HepG2 (cell line): ENCODE results near the gene MAP2K6. TPM values are rescaled to one million over a fixed set of nuclear protein-coding genes. Genes with fewer than 3 reads are reported as not detected.

Source experiments
- ATF7-NPFF ChIP-seq: sonication (generic); formaldehyde crosslinking; IDR thresholded peaks from 2 replicates; pipeline ENCODE4 v1.8.1; 2023; ENCODE audit warnings: mild to moderate bottlenecking, low read depth, missing genetic modification reagents, moderate library complexity
- BHLHE40 ChIP-seq: IDR thresholded peaks from 2 replicates; pipeline ENCODE4 v1.6.1; 2011; ENCODE audit warnings: low read length, improper control_type of control experiment
- DMAP1 ChIP-seq: IDR thresholded peaks from 2 replicates; pipeline ENCODE4 v1.6.1; 2016
- HCFC1 ChIP-seq: fragments of 150-350 bp; IDR thresholded peaks from 2 replicates; pipeline ENCODE4 v1.6.1; 2014; ENCODE audit warnings: low read depth, low read length
- HOXD1 ChIP-seq: sonication (generic); formaldehyde crosslinking; IDR thresholded peaks from 2 replicates; pipeline ENCODE4 v1.5.0; 2020; ENCODE audit warnings: missing genetic modification reagents
- JUN ChIP-seq: sonication (generic); formaldehyde crosslinking; IDR thresholded peaks from 2 replicates; pipeline ENCODE4 v1.4.0; 2020; ENCODE audit warnings: mild to moderate bottlenecking, missing genetic modification reagents
- RARG ChIP-seq: sonication (generic); formaldehyde crosslinking; IDR thresholded peaks from 2 replicates; pipeline ENCODE4 v1.4.0; 2020; ENCODE audit warnings: low read depth, mild to moderate bottlenecking, missing genetic modification reagents
- RCOR2 ChIP-seq: IDR thresholded peaks from 2 replicates; pipeline ENCODE4 v1.6.1; 2016; ENCODE audit warnings: missing biosample characterization, missing genetic modification reagents
- ZBTB42 ChIP-seq: sonication (generic); formaldehyde crosslinking; IDR thresholded peaks from 2 replicates; pipeline ENCODE4 v1.5.0; 2020; ENCODE audit warnings: mild to moderate bottlenecking, missing genetic modification reagents
- ZNF251 ChIP-seq: sonication (generic); formaldehyde crosslinking; IDR thresholded peaks from 2 replicates; pipeline ENCODE4 v1.9.0; 2021; ENCODE audit warnings: mild to moderate bottlenecking, missing genetic modification reagents
- polyA plus RNA-seq, 8 experiments: library from polyadenylated mRNA; depleted of rRNA in 3 of 8; stranded (reverse) in 7 of 8; unstranded in 1 of 8; fragments of >200 nt; fragmentation: Illumina TruSeq in 4 of 8; extraction: Trizol in 4 of 8; gene quantifications; 2 replicates each; pipeline versions ENCODE4 v1.2.1 to v1.2.3, GENCODE V29; 2011 to 2016; ENCODE audit warnings: low read depth in 4 of 8, missing spikeins in 1 of 8, mixed read lengths in 1 of 8; ENCODE audit not compliant: insufficient read depth in 1 of 8
- total RNA-seq, 5 experiments: library from RNA; depleted of rRNA; stranded (reverse); fragments of >200 nt; fragmentation: Illumina TruSeq; extraction: Trizol; gene quantifications; 2 replicates each; pipeline ENCODE4 v1.2.3, GENCODE V29; 2016; ENCODE audit warnings: low read depth in 1 of 5
- TF ChIP-seq, protein P1 (sequence below): sonication (generic); formaldehyde crosslinking; IDR thresholded peaks from 2 replicates; pipeline ENCODE4 v1.5.0; 2020; ENCODE audit warnings: mild to moderate bottlenecking, missing genetic modification reagents, borderline replicate concordance
- TF ChIP-seq, protein P2 (sequence below): sonication (generic); formaldehyde crosslinking; IDR thresholded peaks from 2 replicates; pipeline ENCODE4 v1.4.0; 2020; ENCODE audit warnings: missing genetic modification reagents
- TF ChIP-seq, protein P3 (sequence below): sonication (generic); formaldehyde crosslinking; IDR thresholded peaks from 2 replicates; pipeline ENCODE4 v1.8.0; 2022; ENCODE audit warnings: mild to moderate bottlenecking, missing genetic modification reagents; ENCODE audit not compliant: insufficient replicate concordance
- TF ChIP-seq, protein P4 (sequence below): sonication (generic); formaldehyde crosslinking; IDR thresholded peaks from 2 replicates; pipeline ENCODE4 v1.5.1; 2020; ENCODE audit warnings: missing genetic modification reagents, mild to moderate bottlenecking, borderline replicate concordance

Gene MAP2K6
- total and polyA plus RNA-seq, 2 of the 13 experiments (the other 11 are each of a cell fraction or from before 2014, with no cell fraction given) = 5.1 to 33.6 TPM

DNA sequence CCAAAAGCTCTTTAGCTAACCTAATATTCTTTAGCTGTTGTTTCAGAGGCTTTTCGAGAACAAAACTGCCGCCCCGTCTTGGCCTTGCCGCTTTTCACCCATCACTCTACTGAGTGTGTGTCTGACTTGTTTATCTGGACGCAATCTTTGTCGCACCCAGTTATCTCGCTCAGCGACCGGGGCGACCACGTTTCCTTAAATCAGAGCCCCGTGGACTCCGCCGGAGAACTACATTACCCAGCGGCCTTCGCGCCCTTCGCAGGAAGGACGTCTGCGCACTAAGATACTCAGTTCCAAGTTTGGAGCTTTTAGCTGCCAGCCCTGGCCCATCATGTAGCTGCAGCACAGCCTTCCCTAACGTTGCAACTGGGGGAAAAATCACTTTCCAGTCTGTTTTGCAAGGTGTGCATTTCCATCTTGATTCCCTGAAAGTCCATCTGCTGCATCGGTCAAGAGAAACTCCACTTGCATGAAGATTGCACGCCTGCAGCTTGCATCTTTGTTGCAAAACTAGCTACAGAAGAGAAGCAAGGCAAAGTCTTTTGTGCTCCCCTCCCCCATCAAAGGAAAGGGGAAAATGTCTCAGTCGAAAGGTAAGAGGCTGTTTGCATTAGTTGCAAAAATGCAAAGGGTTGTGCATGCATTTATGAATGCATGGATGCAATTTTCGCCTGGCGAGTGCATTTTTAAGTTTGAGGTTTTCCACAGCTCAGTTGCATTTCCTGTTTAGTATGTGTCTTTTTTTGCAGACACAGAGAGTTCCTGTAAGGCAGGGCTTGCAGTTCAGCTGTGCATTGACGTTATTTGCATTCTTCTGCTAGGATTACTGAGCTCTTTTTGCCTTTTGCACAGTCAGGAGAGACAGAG, at the start of gene MAP2K6 (continued):
- TF ChIP-seq, protein P1, sequence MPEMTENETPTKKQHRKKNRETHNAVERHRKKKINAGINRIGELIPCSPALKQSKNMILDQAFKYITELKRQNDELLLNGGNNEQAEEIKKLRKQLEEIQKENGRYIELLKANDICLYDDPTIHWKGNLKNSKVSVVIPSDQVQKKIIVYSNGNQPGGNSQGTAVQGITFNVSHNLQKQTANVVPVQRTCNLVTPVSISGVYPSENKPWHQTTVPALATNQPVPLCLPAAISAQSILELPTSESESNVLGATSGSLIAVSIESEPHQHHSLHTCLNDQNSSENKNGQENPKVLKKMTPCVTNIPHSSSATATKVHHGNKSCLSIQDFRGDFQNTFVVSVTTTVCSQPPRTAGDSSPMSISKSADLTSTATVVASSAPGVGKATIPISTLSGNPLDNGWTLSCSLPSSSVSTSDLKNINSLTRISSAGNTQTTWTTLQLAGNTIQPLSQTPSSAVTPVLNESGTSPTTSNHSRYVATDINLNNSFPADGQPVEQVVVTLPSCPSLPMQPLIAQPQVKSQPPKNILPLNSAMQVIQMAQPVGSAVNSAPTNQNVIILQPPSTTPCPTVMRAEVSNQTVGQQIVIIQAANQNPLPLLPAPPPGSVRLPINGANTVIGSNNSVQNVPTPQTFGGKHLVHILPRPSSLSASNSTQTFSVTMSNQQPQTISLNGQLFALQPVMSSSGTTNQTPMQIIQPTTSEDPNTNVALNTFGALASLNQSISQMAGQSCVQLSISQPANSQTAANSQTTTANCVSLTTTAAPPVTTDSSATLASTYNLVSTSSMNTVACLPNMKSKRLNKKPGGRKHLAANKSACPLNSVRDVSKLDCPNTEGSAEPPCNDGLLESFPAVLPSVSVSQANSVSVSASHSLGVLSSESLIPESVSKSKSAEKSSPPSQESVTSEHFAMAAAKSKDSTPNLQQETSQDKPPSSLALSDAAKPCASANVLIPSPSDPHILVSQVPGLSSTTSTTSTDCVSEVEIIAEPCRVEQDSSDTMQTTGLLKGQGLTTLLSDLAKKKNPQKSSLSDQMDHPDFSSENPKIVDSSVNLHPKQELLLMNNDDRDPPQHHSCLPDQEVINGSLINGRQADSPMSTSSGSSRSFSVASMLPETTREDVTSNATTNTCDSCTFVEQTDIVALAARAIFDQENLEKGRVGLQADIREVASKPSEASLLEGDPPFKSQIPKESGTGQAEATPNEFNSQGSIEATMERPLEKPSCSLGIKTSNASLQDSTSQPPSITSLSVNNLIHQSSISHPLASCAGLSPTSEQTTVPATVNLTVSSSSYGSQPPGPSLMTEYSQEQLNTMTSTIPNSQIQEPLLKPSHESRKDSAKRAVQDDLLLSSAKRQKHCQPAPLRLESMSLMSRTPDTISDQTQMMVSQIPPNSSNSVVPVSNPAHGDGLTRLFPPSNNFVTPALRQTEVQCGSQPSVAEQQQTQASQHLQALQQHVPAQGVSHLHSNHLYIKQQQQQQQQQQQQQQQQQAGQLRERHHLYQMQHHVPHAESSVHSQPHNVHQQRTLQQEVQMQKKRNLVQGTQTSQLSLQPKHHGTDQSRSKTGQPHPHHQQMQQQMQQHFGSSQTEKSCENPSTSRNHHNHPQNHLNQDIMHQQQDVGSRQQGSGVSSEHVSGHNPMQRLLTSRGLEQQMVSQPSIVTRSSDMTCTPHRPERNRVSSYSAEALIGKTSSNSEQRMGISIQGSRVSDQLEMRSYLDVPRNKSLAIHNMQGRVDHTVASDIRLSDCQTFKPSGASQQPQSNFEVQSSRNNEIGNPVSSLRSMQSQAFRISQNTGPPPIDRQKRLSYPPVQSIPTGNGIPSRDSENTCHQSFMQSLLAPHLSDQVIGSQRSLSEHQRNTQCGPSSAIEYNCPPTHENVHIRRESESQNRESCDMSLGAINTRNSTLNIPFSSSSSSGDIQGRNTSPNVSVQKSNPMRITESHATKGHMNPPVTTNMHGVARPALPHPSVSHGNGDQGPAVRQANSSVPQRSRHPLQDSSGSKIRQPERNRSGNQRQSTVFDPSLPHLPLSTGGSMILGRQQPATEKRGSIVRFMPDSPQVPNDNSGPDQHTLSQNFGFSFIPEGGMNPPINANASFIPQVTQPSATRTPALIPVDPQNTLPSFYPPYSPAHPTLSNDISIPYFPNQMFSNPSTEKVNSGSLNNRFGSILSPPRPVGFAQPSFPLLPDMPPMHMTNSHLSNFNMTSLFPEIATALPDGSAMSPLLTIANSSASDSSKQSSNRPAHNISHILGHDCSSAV (CRISPR knock-in tag) = no peak
- TF ChIP-seq ATF7-NPFF (peak; percentile 82; the same call in 1 of the 2 replicates), ZBTB42 (no peak), JUN (peak; percentile 42; the same call in 1 of the 2 replicates), RCOR2 (CRISPR knock-in tag) (no peak), RARG (no peak), ZNF251 (CRISPR knock-in tag) (no peak), HCFC1 (peak; percentile 89), HOXD1 (CRISPR knock-in tag) (no peak), BHLHE40 (no peak), DMAP1 (CRISPR knock-in tag) (peak; percentile 64)
- TF ChIP-seq, protein P2, sequence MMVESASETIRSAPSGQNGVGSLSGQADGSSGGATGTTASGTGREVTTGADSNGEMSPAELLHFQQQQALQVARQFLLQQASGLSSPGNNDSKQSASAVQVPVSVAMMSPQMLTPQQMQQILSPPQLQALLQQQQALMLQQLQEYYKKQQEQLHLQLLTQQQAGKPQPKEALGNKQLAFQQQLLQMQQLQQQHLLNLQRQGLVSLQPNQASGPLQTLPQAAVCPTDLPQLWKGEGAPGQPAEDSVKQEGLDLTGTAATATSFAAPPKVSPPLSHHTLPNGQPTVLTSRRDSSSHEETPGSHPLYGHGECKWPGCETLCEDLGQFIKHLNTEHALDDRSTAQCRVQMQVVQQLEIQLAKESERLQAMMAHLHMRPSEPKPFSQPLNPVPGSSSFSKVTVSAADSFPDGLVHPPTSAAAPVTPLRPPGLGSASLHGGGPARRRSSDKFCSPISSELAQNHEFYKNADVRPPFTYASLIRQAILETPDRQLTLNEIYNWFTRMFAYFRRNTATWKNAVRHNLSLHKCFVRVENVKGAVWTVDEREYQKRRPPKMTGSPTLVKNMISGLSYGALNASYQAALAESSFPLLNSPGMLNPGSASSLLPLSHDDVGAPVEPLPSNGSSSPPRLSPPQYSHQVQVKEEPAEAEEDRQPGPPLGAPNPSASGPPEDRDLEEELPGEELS = peak; percentile 45; the same call in 1 of the 2 replicates
- TF ChIP-seq, protein P3, sequence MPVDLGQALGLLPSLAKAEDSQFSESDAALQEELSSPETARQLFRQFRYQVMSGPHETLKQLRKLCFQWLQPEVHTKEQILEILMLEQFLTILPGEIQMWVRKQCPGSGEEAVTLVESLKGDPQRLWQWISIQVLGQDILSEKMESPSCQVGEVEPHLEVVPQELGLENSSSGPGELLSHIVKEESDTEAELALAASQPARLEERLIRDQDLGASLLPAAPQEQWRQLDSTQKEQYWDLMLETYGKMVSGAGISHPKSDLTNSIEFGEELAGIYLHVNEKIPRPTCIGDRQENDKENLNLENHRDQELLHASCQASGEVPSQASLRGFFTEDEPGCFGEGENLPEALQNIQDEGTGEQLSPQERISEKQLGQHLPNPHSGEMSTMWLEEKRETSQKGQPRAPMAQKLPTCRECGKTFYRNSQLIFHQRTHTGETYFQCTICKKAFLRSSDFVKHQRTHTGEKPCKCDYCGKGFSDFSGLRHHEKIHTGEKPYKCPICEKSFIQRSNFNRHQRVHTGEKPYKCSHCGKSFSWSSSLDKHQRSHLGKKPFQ = no peak
- TF ChIP-seq, protein P4, sequence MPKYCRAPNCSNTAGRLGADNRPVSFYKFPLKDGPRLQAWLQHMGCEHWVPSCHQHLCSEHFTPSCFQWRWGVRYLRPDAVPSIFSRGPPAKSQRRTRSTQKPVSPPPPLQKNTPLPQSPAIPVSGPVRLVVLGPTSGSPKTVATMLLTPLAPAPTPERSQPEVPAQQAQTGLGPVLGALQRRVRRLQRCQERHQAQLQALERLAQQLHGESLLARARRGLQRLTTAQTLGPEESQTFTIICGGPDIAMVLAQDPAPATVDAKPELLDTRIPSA = no peak
